Measurements from ENCODE around the gene SP8. TPM values are rescaled to one million over a fixed set of nuclear protein-coding genes. Genes with fewer than 3 reads are reported as not detected.

The SP8 gene
- total and polyA plus RNA-seq, 9 of the 15 experiments (the other 6 are each of a cell fraction or from before 2014, with no cell fraction given), result 0.04 to 1.2 (median 0.19) TPM

GRCh38 chr7:20786779-20787659, at the start of gene SP8 (continued):
- TF ChIP-seq MLX (CRISPR knock-in tag; conservative IDR thresholded peaks at IDR 0.05) (no peak), MLLT1 (IDR thresholded peaks at IDR 0.05) (peak; percentile 82 to 88; a peak in 3 of 4 replicates), SMAD4 (CRISPR knock-in tag; conservative IDR thresholded peaks at IDR 0.05) (0 out of 2 replicates have a peak, but pooled peaks have one; percentile 36), HMGXB4 (CRISPR knock-in tag; IDR thresholded peaks at IDR 0.05) (peak; percentile 34; the same call in 1 of the 2 replicates), ZNF184 (CRISPR knock-in tag; IDR thresholded peaks at IDR 0.05) (no peak), FOXJ3 (CRISPR knock-in tag; IDR thresholded peaks at IDR 0.05) (no peak), CHD4 (IDR thresholded peaks at IDR 0.05; ENCODE audit: insufficient read depth, insufficient replicate concordance, low read depth, low read length, poor library complexity, severe bottlenecking) (no peak), CBX1 (IDR thresholded peaks at IDR 0.05; ENCODE audit: low read depth) (no peak), MAFK (IDR thresholded peaks at IDR 0.05; ENCODE audit: low read length) (no peak), HBP1 (CRISPR knock-in tag; IDR thresholded peaks at IDR 0.05) (peak; percentile 74; the same call in 1 of the 2 replicates), CCNT2 (IDR thresholded peaks at IDR 0.05; ENCODE audit: borderline replicate concordance, extremely low read depth, insufficient read length, low read depth, low read length) (peak; percentile 84), TCF7 (IDR thresholded peaks at IDR 0.05; ENCODE audit: borderline replicate concordance) (peak; percentile 98), MED1 (CRISPR knock-in tag; IDR thresholded peaks at IDR 0.05; ENCODE audit: borderline replicate concordance) (no peak), E2F1 (CRISPR knock-in tag; IDR thresholded peaks at IDR 0.05) (peak; percentile 58; the same call in 1 of the 2 replicates), NR2C1 (IDR thresholded peaks at IDR 0.05) (no peak), NR2C1 (tag; IDR thresholded peaks at IDR 0.05) (no peak), JUND (IDR thresholded peaks at IDR 0.05; ENCODE audit: borderline replicate concordance, low read depth, low read length) (peak; percentile 44), JUND (tag; IDR thresholded peaks at IDR 0.05; ENCODE audit: borderline replicate concordance, low read depth, low read length) (peak; percentile 10; the same call in 2 of the 3 replicates), RBM14 (IDR thresholded peaks at IDR 0.05; ENCODE audit: borderline replicate concordance, insufficient read depth, low read depth, low read length) (no peak), ZNF766 (CRISPR knock-in tag; conservative IDR thresholded peaks at IDR 0.05) (no peak)
